Hepatocyte (in vitro differentiated cells): Measurements from ENCODE around the gene RMDN2.
"Not testable (repeated sequence)": the region's sequence is repeated elsewhere in the genome, so short reads cannot be mapped to it uniquely, and the experiment has no call there.

Experiments used
- CTCF ChIP-seq: fragments of 200-600 bp; sonication (generic); IDR thresholded peaks from 2 replicates; pipeline ENCODE4 v1.5.1; 2016; ENCODE audit warnings: antibody characterized with exemption, mild to moderate bottlenecking; ENCODE audit not compliant: poor library complexity
- EZH2 ChIP-seq: fragments of 200-600 bp; sonication (generic); IDR thresholded peaks from 2 replicates; pipeline ENCODE4 v1.6.1; 2016; ENCODE audit warnings: antibody characterized with exemption, mild to moderate bottlenecking, borderline replicate concordance

GRCh38 chr2:37937568-37937967 lies 12.5 kb downstream of the RMDN2 start:
- not testable (repeated sequence) for TF ChIP-seq EZH2, CTCF
